GM23248 (cell line): Measurements from ENCODE around the gene ARHGAP10. TPM values are rescaled to one million over a fixed set of nuclear protein-coding genes. Genes with fewer than 3 reads are reported as not detected.

Experiments
- DNase-seq: peaks from one replicate; pipeline ENCODE4 v3.0.0-alpha.2; 2015
- H2AFZ ChIP-seq: fragments of 200-600 bp; sonication (generic); 2 replicates; pipeline ENCODE4 v1.6.1; 2016; ENCODE audit warnings: antibody characterized with exemption
- H3F3A ChIP-seq: fragments of 200-600 bp; sonication (generic); 2 replicates; pipeline ENCODE4 v1.6.1; 2016; ENCODE audit warnings: mild to moderate bottlenecking, antibody characterized with exemption, mixed run types; ENCODE audit not compliant: insufficient read depth
- H3K27ac ChIP-seq: fragments of 200-600 bp; sonication (generic); 2 replicates; pipeline ENCODE4 v1.5.1; 2016; ENCODE audit warnings: mild to moderate bottlenecking
- H3K27me3 ChIP-seq: fragments of 200-600 bp; sonication (generic); replicated peaks from 2 replicates; pipeline ENCODE4 v1.6.1; 2016; ENCODE audit warnings: mild to moderate bottlenecking; ENCODE audit not compliant: insufficient read depth
- H3K36me3 ChIP-seq: fragments of 200-600 bp; sonication (generic); 2 replicates; pipeline ENCODE4 v1.6.1; 2016; ENCODE audit warnings: low read depth, mild to moderate bottlenecking
- H3K4me1 ChIP-seq: fragments of 200-600 bp; sonication (generic); 2 replicates; pipeline ENCODE4 v1.6.1; 2016; ENCODE audit warnings: mild to moderate bottlenecking; ENCODE audit not compliant: insufficient read depth
- H3K4me2 ChIP-seq: fragments of 200-600 bp; sonication (generic); one replicate; pipeline ENCODE4 v1.6.1; 2016; ENCODE audit warnings: mild to moderate bottlenecking; ENCODE audit not compliant: unreplicated experiment
- H3K4me3 ChIP-seq: fragments of 200-600 bp; sonication (generic); 2 replicates; pipeline ENCODE4 v1.5.1; 2016; ENCODE audit warnings: mild to moderate bottlenecking
- H3K79me2 ChIP-seq: fragments of 200-600 bp; sonication (generic); 2 replicates; pipeline ENCODE4 v1.6.1; 2016; ENCODE audit warnings: mild to moderate bottlenecking; ENCODE audit not compliant: insufficient read depth
- H3K9ac ChIP-seq: fragments of 200-600 bp; sonication (generic); 2 replicates; pipeline ENCODE4 v1.6.1; 2016; ENCODE audit warnings: mild to moderate bottlenecking
- H3K9me2 ChIP-seq: fragments of 200-600 bp; sonication (generic); 2 replicates; pipeline ENCODE4 v1.6.1; 2016; ENCODE audit warnings: mixed run types, mild to moderate bottlenecking, moderate library complexity; ENCODE audit not compliant: insufficient read depth
- H3K9me3 ChIP-seq: fragments of 200-600 bp; sonication (generic); one replicate; pipeline ENCODE4 v1.6.1; 2017; ENCODE audit warnings: low read depth
- H4K20me1 ChIP-seq: fragments of 200-600 bp; sonication (generic); 2 replicates; pipeline ENCODE4 v1.6.0; 2016; ENCODE audit not compliant: insufficient read depth
- EZH2 ChIP-seq: fragments of 200-600 bp; sonication (generic); IDR thresholded peaks from 2 replicates; pipeline ENCODE4 v1.6.1; 2018; ENCODE audit warnings: antibody characterized with exemption, mild to moderate bottlenecking; ENCODE audit not compliant: insufficient read depth, poor library complexity, severe bottlenecking
- EZH2phosphoT487 ChIP-seq: fragments of 200-600 bp; sonication (generic); IDR thresholded peaks from 2 replicates; pipeline ENCODE4 v1.6.1; 2018; ENCODE audit warnings: antibody characterized with exemption, moderate library complexity, mild to moderate bottlenecking, low read depth; ENCODE audit not compliant: insufficient read depth
- WGBS, 2 experiments: methylation state at CpG; one replicate each; pipeline ENCODE4 v1.1.6; 2015 to 2017; ENCODE audit warnings: low lambda C conversion rate in 2 of 2, low coverage in 1 of 2; ENCODE audit errors: missing lambda C conversion rate in 2 of 2; 5-methylcytosine and 5-hydroxymethylcytosine counted together
- in situ Hi-C: fragments of 300-500 bp; cut with MboI; formaldehyde crosslinking; loops from 2 replicates; pipeline ENCODE4 v1.15.0; 2020
- polyA plus RNA-seq: library from polyadenylated mRNA; unstranded; fragments of >200 nt; fragmentation: Nextera tagmentation; extraction: Ambion mirVana; gene quantifications from 2 replicates; pipeline ENCODE4 v1.2.1, GENCODE V29; 2016
- total RNA-seq: library from RNA; depleted of rRNA; stranded (reverse); fragments of >200 nt; shearing (Covaris generic); gene quantifications from 2 replicates; pipeline ENCODE4 v1.2.3, GENCODE V29; 2014

ARHGAP10 gene
- total and polyA plus RNA-seq, 2 experiments from 2014 or later = 19.5 to 24.8 TPM

- no peak overlapping the region for H3K4me2 ChIP-seq
- H3K9me2 ChIP-seq = no peaks in the 10 kb centered on the region
- no peak for DNase-seq
- no peak for TF ChIP-seq EZH2phosphoT487
- no peak for TF ChIP-seq EZH2
- no peaks in the 10 kb centered on the region for H3K27me3 ChIP-seq
- H3K4me3 ChIP-seq = no peak overlapping the region
- no peak overlapping the region for H3K9ac ChIP-seq
- 70 to 71% methylated on average over 14 of the region's 14 CpGs for WGBS, 2 experiments
- peaks cover 28% of the 10 kb centered on the region; the same call in 1 of the 2 replicates for H3K36me3 ChIP-seq
- H3K79me2 ChIP-seq = 0 out of 2 replicates have a peak, but pooled peaks cover 7% of the 10 kb centered on the region
- no peak overlapping the region for H2AFZ ChIP-seq
- no peaks in the 10 kb centered on the region for H3K9me3 ChIP-seq
- in situ Hi-C loops = no loop called here
- no peaks in the 10 kb centered on the region for H3K4me1 ChIP-seq
- no peaks in the 10 kb centered on the region for H4K20me1 ChIP-seq
- no peaks in the 10 kb centered on the region for H3F3A ChIP-seq
- H3K27ac ChIP-seq = no peak overlapping the region
Observed at GRCh38 chr4:147964266-147964880, 232.5 kb downstream of the ARHGAP10 start.

GRCh38 chr4:147965056-147965455 is 233.2 kb downstream of the ARHGAP10 start:
- no peaks in the 10 kb centered on the region for H3K4me1 ChIP-seq
- H4K20me1 ChIP-seq = no peaks in the 10 kb centered on the region
- H3K9me3 ChIP-seq = no peaks in the 10 kb centered on the region
- WGBS, 2 experiments = 72 to 75% methylated on average over 3 of the region's 3 CpGs
- 0 out of 2 replicates have a peak, but pooled peaks cover 11% of the 10 kb centered on the region for H3K79me2 ChIP-seq
- no peak overlapping the region for H2AFZ ChIP-seq
- no peak overlapping the region for H3K4me3 ChIP-seq
- DNase-seq = no peak
- H3K4me2 ChIP-seq = no peak overlapping the region
- in situ Hi-C loops = no loop called here
- H3K9me2 ChIP-seq = no peaks in the 10 kb centered on the region
- H3F3A ChIP-seq = no peaks in the 10 kb centered on the region
- no peak for TF ChIP-seq EZH2
- no peak for TF ChIP-seq EZH2phosphoT487
- peaks cover 23% of the 10 kb centered on the region; the same call in 1 of the 2 replicates for H3K36me3 ChIP-seq
- H3K27me3 ChIP-seq = no peaks in the 10 kb centered on the region
- no peak overlapping the region for H3K27ac ChIP-seq
- H3K9ac ChIP-seq = no peak overlapping the region

GRCh38 chr4:147965873-147966272 is 234.0 kb downstream of the ARHGAP10 start:
- H3K36me3 ChIP-seq = peaks cover 19% of the 10 kb centered on the region; the same call in 1 of the 2 replicates
- H3K4me2 ChIP-seq = no peak overlapping the region
- H3K79me2 ChIP-seq = 0 out of 2 replicates have a peak, but pooled peaks cover 11% of the 10 kb centered on the region
- WGBS, 2 experiments = 100% methylated on average over 1 of the region's 1 CpG
- in situ Hi-C loops = no loop called here
- no peaks in the 10 kb centered on the region for H3K27me3 ChIP-seq
- H3F3A ChIP-seq = no peaks in the 10 kb centered on the region
- no peaks in the 10 kb centered on the region for H3K4me1 ChIP-seq
- no peak for DNase-seq
- TF ChIP-seq EZH2phosphoT487 = no peak
- TF ChIP-seq EZH2 = no peak
- no peaks in the 10 kb centered on the region for H4K20me1 ChIP-seq
- H3K27ac ChIP-seq = no peak overlapping the region
- H3K9ac ChIP-seq = no peak overlapping the region
- H3K9me3 ChIP-seq = no peaks in the 10 kb centered on the region
- H2AFZ ChIP-seq = no peak overlapping the region
- H3K4me3 ChIP-seq = no peak overlapping the region
- H3K9me2 ChIP-seq = no peaks in the 10 kb centered on the region

GRCh38 chr4:147968641-147969040 is 236.8 kb downstream of the ARHGAP10 start:
- Histone ChIP-seq H3K27ac (no peak overlapping the region), H3K4me2 (no peak overlapping the region), H3K4me3 (no peak overlapping the region), H3K79me2 (peaks cover 13% of the 10 kb centered on the region; the same call in 1 of the 2 replicates), H2AFZ (no peak overlapping the region), H3K36me3 (peaks cover 19% of the 10 kb centered on the region; the same call in 1 of the 2 replicates), H3K9me3 (no peaks in the 10 kb centered on the region), H4K20me1 (no peaks in the 10 kb centered on the region), H3K9me2 (no peaks in the 10 kb centered on the region), H3K4me1 (no peaks in the 10 kb centered on the region), H3K9ac (no peak overlapping the region), H3K27me3 (no peaks in the 10 kb centered on the region), H3F3A (no peaks in the 10 kb centered on the region)
- WGBS, 2 experiments = 96 to 97% methylated on average over 5 of the region's 5 CpGs
- no peak for DNase-seq
- in situ Hi-C loops = no loop called here
- TF ChIP-seq EZH2 (no peak), EZH2phosphoT487 (no peak)
